ENCODE data around the gene POU2AF3.
A peak's percentile ranks its signal among the peaks of the same experiment; 100 is the strongest.
"Not testable (repeated sequence)": the region's sequence is repeated elsewhere in the genome, so short reads cannot be mapped to it uniquely, and the experiment has no call there.

The POU2AF3 gene

DNA sequence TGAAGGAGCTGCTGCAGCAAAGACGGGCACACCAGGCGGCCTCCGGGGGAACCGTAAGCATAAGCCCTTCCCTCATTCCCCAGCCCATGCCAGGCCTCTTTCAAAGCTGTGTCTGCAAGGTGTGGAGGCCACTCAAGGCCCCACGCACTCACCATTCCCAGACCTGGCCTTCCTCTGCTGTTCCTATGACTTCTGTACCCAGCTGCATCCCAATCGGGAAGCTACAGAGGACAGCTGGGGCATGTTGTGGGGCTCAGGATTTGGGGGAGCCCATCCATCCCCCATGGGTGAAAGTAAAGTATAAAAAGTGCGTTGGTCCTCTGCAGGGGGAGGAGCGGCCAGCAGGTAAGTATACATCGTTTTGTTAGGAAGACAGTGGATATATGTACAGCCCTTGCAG, 2.2 kb downstream of the POU2AF3 start:
- no peak for DNase-seq (ENCODE audit: low spot score)

- no peak for DNase-seq (ENCODE audit: low spot score)
These were observed 2.9 kb downstream of the POU2AF3 start for GRCh38 chr11:111301004-111301841.

- no peak for DNase-seq (ENCODE audit: low spot score)
These were observed 3.4 kb downstream of the POU2AF3 start for GRCh38 chr11:111301842-111302118.

GRCh38 chr11:111302298-111302697, 4.0 kb downstream of the POU2AF3 start:
- peak; percentile 2 for DNase-seq (ENCODE audit: low spot score)

- DNase-seq (ENCODE audit: low spot score) = no peak
These were observed 5.1 kb downstream of the POU2AF3 start for GRCh38 chr11:111303461-111303860.

- DNase-seq (ENCODE audit: low spot score) = no peak
These were observed 6.9 kb downstream of the POU2AF3 start for GRCh38 chr11:111305162-111305802.

DNA sequence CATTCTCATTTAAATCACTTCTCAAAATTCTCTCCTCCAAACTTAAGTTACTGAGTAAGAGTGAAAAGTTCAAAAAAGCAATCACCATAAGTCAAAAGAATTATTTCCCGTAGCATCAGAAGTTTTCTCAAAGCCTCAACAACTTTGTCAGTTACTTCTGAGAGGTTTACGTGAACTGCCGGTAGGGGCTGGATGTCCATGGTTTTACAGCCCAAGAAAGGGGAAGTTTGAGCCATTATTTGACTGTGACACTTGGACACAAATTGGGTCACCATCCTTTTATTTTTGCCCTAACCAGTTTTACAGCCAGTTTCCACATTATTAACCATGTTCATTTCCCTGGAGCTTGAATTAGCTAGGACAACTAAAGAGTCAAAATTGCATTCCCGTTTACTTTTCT, 7.5 kb downstream of the POU2AF3 start:
- no peak for DNase-seq (ENCODE audit: low spot score)

DNA sequence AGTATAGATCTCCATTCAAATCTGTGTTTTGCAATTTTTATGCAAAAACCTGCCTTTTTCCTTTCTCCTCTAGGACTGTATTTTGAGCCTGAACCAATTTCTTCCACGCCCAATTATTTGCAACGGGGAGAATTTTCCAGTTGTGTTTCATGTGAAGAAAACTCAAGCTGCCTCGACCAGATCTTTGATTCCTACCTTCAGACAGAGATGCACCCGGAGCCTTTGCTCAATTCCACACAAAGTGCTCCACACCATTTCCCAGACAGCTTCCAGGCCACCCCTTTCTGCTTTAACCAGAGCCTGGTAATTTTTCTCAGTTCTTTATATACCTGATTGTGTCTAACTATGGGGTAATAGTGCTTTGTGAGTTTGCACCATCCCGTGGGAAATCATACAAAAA, 8.0 kb downstream of the POU2AF3 start:
- no peak for DNase-seq (ENCODE audit: low spot score)

DNA sequence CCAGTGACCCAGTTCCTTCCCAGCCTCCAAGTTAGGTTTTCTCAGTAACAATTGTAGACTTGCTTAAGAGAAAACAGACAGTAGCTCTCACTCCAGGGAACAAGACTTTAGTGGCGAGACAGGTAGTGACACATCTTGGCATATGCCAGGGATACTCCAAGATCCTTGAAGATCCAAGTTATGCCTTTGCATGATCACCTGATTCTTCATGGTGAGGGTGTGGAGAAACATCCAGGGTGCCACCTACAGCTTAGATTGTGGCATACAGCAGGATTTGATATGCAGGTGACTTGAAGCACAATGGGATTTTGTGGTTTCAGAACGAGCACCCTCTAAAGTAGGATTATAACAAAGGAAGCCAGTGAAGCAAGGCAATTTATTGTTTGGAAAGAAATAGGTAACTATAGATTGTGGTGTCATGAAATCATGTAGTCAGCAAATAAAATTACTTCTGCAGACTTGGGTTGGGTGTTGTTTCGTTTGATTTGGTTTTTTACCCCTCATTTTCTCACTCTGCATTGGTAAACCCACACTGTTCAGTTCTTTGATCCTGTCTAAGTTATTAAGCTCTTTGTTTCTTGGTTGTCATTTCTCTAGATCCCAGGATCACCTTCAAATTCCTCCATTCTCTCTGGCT, 9.2 kb downstream of the POU2AF3 start:
- no peak for DNase-seq (ENCODE audit: low spot score)

DNA sequence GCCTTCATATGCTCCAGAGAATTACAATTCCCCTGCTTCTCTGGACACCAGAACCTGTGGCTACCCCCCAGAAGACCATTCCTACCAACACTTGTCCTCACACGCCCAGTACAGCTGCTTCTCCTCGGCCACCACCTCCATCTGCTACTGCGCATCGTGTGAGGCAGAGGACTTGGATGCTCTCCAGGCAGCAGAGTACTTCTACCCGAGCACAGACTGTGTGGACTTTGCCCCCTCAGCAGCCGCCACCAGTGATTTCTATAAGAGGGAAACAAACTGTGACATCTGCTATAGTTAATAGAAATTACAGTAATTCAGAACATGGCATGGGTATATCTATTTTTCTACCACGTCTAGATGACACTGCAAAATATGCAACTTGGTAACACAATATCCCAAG, 9.8 kb downstream of the POU2AF3 start:
- no peak for DNase-seq (ENCODE audit: low spot score)

- no peak for DNase-seq (ENCODE audit: low spot score)
These were observed 11.0 kb downstream of the POU2AF3 start for GRCh38 chr11:111309215-111309915.

GRCh38 chr11:111310088-111310487, 11.7 kb downstream of the POU2AF3 start:
- DNase-seq (ENCODE audit: low spot score) = no peak

DNA sequence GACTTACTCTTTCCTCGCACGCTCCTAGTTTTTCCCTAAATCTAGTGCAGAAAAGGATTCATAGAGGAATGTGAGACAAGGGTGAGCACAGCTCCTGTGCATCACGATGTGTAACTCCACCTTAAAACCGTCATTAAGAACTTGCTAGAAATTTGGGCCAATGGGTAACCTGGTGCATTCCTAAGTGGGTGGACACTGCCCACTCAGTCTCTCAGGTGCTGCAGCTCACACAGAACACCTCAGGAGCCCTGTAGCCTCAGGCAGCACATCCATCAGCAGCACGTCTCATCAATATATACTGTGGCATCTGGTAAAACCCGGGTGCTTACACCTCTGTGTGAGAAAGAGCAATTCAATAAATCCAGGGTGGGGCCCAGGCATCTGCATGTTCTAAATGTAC, 12.4 kb downstream of the POU2AF3 start:
- no peak for DNase-seq (ENCODE audit: low spot score)

- no peak for DNase-seq (ENCODE audit: low spot score)
These were observed 13.7 kb downstream of the POU2AF3 start for GRCh38 chr11:111312076-111312475.

GRCh38 chr11:111319296-111319695, 20.9 kb downstream of the POU2AF3 start:
- DNase-seq (ENCODE audit: low spot score) = no peak

- not testable (repeated sequence) for DNase-seq (ENCODE audit: low spot score)
These were observed 21.9 kb downstream of the POU2AF3 start for GRCh38 chr11:111320199-111320598.

DNA sequence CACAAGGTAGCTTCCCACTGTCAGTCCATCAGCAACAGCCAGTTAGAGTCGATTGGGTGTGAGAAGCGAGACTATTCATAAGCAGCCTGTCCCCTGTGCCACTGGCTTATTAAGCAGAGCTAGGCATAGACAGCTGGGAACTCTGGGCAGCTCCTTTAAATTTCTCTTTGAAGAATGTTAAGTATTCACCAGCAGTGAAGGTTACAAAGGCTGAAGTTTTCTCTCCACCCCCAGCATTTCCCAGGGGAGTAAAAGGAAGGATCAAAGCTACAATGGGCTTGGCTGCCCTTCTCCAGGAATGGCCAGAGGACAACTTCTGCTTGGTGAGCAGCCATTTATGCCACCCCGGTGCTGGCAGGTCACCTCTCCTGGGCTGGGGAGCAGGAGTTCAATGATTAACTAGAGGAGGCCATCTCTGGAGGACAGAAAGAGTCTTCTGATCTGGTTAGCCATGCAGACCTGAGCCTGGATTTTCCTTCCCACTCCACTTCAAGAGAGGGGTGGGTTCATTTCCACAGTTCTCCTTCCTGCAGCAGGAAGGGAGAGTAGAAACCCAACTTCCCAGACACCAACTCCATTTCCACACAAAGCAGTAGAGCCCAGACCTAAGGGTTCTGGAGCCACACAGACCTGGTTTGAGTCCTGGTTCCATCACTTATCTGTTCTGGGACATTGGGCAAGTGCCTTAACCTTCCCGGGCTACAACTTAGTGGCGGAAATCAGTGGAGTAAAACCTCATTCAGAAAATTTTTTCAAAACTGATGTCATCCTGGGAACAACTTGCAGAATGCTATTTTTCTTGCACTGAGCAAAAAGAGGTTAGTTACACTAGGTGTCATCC, 22.6 kb downstream of the POU2AF3 start:
- DNase-seq (ENCODE audit: low spot score) = no peak

DNA sequence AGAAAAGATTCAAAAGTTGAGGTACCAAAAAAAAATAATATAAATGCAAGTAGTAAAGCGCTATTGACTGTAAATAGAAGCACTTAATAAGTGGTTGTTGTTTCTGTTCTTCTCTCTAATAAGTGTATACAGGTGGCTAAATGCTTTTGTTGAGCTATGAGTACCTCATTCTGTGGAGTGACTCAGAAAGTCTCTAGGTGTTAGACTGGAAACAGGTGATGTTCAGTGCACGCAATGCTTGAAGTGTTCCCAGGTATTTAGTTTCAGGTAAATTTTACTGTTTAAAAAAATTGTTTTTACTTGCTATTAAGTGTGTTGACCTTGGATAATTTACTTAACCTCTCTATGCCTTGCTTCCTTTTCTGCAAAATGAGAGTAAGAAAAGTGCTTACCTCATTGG, 24.2 kb downstream of the POU2AF3 start:
- DNase-seq (ENCODE audit: low spot score) = no peak

- DNase-seq (ENCODE audit: low spot score) = no peak
These were observed 26.0 kb downstream of the POU2AF3 start for GRCh38 chr11:111324277-111324720.

DNA sequence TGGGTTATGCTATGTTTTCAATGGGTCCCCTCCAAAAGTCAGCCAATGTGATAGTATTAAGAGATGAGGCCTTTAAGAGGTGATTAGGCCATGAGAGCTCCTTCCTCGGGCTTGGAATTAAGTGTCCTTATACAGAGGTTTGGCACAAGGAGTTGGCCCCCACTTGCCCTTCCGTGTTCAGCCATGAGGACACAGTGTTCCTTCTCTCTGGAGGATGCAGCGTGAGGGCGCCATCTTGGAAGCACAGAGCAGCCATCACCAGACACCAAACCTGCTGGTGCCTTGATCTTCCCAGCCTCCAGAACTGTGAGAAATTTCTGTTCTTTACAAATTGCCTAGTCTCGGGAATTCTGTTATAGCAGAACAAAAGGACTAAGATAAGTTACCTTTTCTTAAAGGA, 26.9 kb downstream of the POU2AF3 start:
- DNase-seq (ENCODE audit: low spot score) = no peak

GRCh38 chr11:111326824-111327223, 28.5 kb downstream of the POU2AF3 start:
- DNase-seq (ENCODE audit: low spot score) = no peak

Measured in SK-N-DZ (cell line).